TTC549 (cell line): Measurements from ENCODE around the gene TRIM24.

Experiments
- FAIRE-seq: peaks from 2 replicates; lab custom pipeline; 2012; peaks lifted over from hg19 to GRCh38; lab: Jason Lieb, UNC

The TRIM24 gene

GRCh38 chr7:138579136-138579535 lies 119.1 kb downstream of the TRIM24 start:
- FAIRE-seq = no peak

GRCh38 chr7:138579671-138580070 lies 119.6 kb downstream of the TRIM24 start:
- FAIRE-seq = no peak

- no peak for FAIRE-seq
Measured at GRCh38 chr7:138581065-138581464, 121.0 kb downstream of the TRIM24 start.

- no peak for FAIRE-seq
Measured at GRCh38 chr7:138584283-138584682, 124.2 kb downstream of the TRIM24 start.

GRCh38 chr7:138584696-138585095 lies 124.6 kb downstream of the TRIM24 start:
- FAIRE-seq = no peak

- no peak for FAIRE-seq
Measured at GRCh38 chr7:138585283-138585993, 125.4 kb downstream of the TRIM24 start.

GRCh38 chr7:138587485-138587884 lies 127.4 kb downstream of the TRIM24 start:
- FAIRE-seq = no peak

- no peak for FAIRE-seq
Measured at GRCh38 chr7:138588986-138589385, 128.9 kb downstream of the TRIM24 start.

GRCh38 chr7:138590154-138590553 lies 130.1 kb downstream of the TRIM24 start:
- FAIRE-seq = no peak

- no peak for FAIRE-seq
Measured at GRCh38 chr7:138595454-138595853, 135.4 kb downstream of the TRIM24 start.

GRCh38 chr7:138602451-138602850 lies 142.4 kb downstream of the TRIM24 start:
- no peak for FAIRE-seq

- no peak for FAIRE-seq
Measured at GRCh38 chr7:138603549-138604318, 143.7 kb downstream of the TRIM24 start.

GRCh38 chr7:138606236-138606635 lies 146.2 kb downstream of the TRIM24 start:
- no peak for FAIRE-seq

- no peak for FAIRE-seq
Measured at GRCh38 chr7:138607216-138608126, 147.4 kb downstream of the TRIM24 start.

- FAIRE-seq = no peak
Measured at GRCh38 chr7:138608275-138608674, 148.2 kb downstream of the TRIM24 start.

- no peak for FAIRE-seq
Measured at GRCh38 chr7:138610671-138611170, 150.7 kb downstream of the TRIM24 start.

- no peak for FAIRE-seq
Measured at GRCh38 chr7:138613630-138614029, 153.6 kb downstream of the TRIM24 start.

- FAIRE-seq = no peak
Measured at GRCh38 chr7:138616085-138616484, 156.0 kb downstream of the TRIM24 start.

GRCh38 chr7:138618506-138618905 lies 158.4 kb downstream of the TRIM24 start:
- FAIRE-seq = no peak

GRCh38 chr7:138618933-138619332 lies 158.9 kb downstream of the TRIM24 start:
- no peak for FAIRE-seq

GRCh38 chr7:138622841-138623240 lies 162.8 kb downstream of the TRIM24 start:
- FAIRE-seq = no peak

GRCh38 chr7:138625084-138625848 lies 165.2 kb downstream of the TRIM24 start:
- no peak for FAIRE-seq
